ENCODE results near the gene CD3E. TPM values are rescaled to one million over a fixed set of nuclear protein-coding genes. Genes with fewer than 3 reads are reported as not detected.

Gene CD3E
- total RNA-seq, 1 experiment from 2014 or later, result not detected

- CTCF ChIA-PET, result interaction anchor here (0.6 kb wide), 1 partner anchor 44 kb away, joined by 3 read pairs; no protein-coding TSS in a partner anchor
- POLR2A ChIA-PET, result interaction anchor here (0.7 to 0.9 kb wide), 3 partner anchors 11 to 19 kb away, joined by 3 to 4 read pairs (median 3); no protein-coding TSS in a partner anchor
- BruUV-seq (replicated peaks), result no TSS peak
- H3K4me1 Mint-ChIP-seq (ENCODE audit: insufficient read depth, unreplicated experiment), result no peaks in the 10 kb centered on the region
- H3K4me3 Mint-ChIP-seq (ENCODE audit: unreplicated experiment), result no peak overlapping the region
- H3K27me3 Mint-ChIP-seq (ENCODE audit: insufficient read depth, unreplicated experiment), result peaks cover 20% of the 10 kb centered on the region
- no peaks in the 10 kb centered on the region for H3K9me3 Mint-ChIP-seq (ENCODE audit: unreplicated experiment)
- no peak for DNase-seq (ENCODE audit: unreplicated experiment)
- H3K27ac Mint-ChIP-seq (ENCODE audit: low read depth, unreplicated experiment), result no peak overlapping the region
- no peaks in the 10 kb centered on the region for H3K36me3 Mint-ChIP-seq (ENCODE audit: insufficient read depth, unreplicated experiment)
- TF ChIP-seq, protein P1, sequence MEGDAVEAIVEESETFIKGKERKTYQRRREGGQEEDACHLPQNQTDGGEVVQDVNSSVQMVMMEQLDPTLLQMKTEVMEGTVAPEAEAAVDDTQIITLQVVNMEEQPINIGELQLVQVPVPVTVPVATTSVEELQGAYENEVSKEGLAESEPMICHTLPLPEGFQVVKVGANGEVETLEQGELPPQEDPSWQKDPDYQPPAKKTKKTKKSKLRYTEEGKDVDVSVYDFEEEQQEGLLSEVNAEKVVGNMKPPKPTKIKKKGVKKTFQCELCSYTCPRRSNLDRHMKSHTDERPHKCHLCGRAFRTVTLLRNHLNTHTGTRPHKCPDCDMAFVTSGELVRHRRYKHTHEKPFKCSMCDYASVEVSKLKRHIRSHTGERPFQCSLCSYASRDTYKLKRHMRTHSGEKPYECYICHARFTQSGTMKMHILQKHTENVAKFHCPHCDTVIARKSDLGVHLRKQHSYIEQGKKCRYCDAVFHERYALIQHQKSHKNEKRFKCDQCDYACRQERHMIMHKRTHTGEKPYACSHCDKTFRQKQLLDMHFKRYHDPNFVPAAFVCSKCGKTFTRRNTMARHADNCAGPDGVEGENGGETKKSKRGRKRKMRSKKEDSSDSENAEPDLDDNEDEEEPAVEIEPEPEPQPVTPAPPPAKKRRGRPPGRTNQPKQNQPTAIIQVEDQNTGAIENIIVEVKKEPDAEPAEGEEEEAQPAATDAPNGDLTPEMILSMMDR (IDR thresholded peaks at IDR 0.05; ENCODE audit: unreplicated experiment), result no peak
- intact Hi-C loops (cut with micrococcal nuclease), result no loop called here
Observed at GRCh38 chr11:118328745-118329144, 24.2 kb downstream of the CD3E start.

GRCh38 chr11:118334745-118335144 is 30.2 kb downstream of the CD3E start:
- ChIA-PET POLR2A (interaction anchor here (0.7 kb wide), 1 partner anchor 195 kb away, joined by 3 read pairs; no protein-coding TSS in a partner anchor), CTCF (no interaction called here)
- no peaks in the 10 kb centered on the region for H3K36me3 Mint-ChIP-seq (ENCODE audit: insufficient read depth, unreplicated experiment)
- BruUV-seq (replicated peaks), result no TSS peak
- H3K27ac Mint-ChIP-seq (ENCODE audit: low read depth, unreplicated experiment), result no peak overlapping the region
- no peak overlapping the region for H3K4me3 Mint-ChIP-seq (ENCODE audit: unreplicated experiment)
- no peaks in the 10 kb centered on the region for H3K9me3 Mint-ChIP-seq (ENCODE audit: unreplicated experiment)
- no peaks in the 10 kb centered on the region for H3K27me3 Mint-ChIP-seq (ENCODE audit: insufficient read depth, unreplicated experiment)
- intact Hi-C loops (cut with micrococcal nuclease), result no loop called here
- DNase-seq (ENCODE audit: unreplicated experiment), result no peak
- TF ChIP-seq, protein P1 (IDR thresholded peaks at IDR 0.05; ENCODE audit: unreplicated experiment), result no peak
- H3K4me1 Mint-ChIP-seq (ENCODE audit: insufficient read depth, unreplicated experiment), result no peaks in the 10 kb centered on the region

DNA sequence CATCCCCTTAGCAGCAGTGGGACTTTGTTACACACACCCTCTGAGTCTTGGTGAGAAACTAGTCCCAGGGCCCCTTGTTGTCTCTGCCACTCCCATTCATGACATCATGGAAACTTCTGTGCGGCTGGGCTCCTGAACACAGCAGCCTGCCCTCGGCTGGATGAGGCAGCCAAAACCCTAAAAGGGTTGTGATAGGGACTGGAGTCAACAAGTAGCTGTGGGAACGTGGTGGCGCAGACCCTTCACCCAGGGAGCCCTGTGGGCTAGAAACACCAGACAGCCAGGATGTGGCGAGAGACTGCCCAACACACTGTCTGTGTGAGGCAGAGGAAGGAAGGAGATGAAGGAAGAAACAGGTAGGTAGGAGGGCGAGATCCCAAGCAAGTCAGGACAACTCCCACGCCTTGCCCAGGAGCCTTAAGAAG is 34.1 kb downstream of the CD3E start:
- Mint-ChIP-seq H3K36me3 (ENCODE audit: insufficient read depth, unreplicated experiment) (no peaks in the 10 kb centered on the region), H3K4me1 (ENCODE audit: insufficient read depth, unreplicated experiment) (no peaks in the 10 kb centered on the region), H3K4me3 (ENCODE audit: unreplicated experiment) (no peak overlapping the region), H3K9me3 (ENCODE audit: unreplicated experiment) (no peaks in the 10 kb centered on the region), H3K27me3 (ENCODE audit: insufficient read depth, unreplicated experiment) (no peaks in the 10 kb centered on the region), H3K27ac (ENCODE audit: low read depth, unreplicated experiment) (no peak overlapping the region)
- ChIA-PET CTCF (no interaction called here), POLR2A (interaction anchor here (1.3 kb wide), 1 partner anchor 38 kb away, joined by 5 read pairs; no protein-coding TSS in a partner anchor)
- no TSS peak for BruUV-seq (replicated peaks)
- TF ChIP-seq, protein P1 (IDR thresholded peaks at IDR 0.05; ENCODE audit: unreplicated experiment), result no peak
- DNase-seq (ENCODE audit: unreplicated experiment), result no peak
- intact Hi-C loops (cut with micrococcal nuclease), result no loop called here

GRCh38 chr11:118339281-118339961 is 34.9 kb downstream of the CD3E start:
- Mint-ChIP-seq H3K27me3 (ENCODE audit: insufficient read depth, unreplicated experiment) (peaks cover under 1% of the 10 kb centered on the region), H3K4me1 (ENCODE audit: insufficient read depth, unreplicated experiment) (no peaks in the 10 kb centered on the region), H3K27ac (ENCODE audit: low read depth, unreplicated experiment) (no peak overlapping the region), H3K9me3 (ENCODE audit: unreplicated experiment) (no peaks in the 10 kb centered on the region), H3K36me3 (ENCODE audit: insufficient read depth, unreplicated experiment) (no peaks in the 10 kb centered on the region), H3K4me3 (ENCODE audit: unreplicated experiment) (no peak overlapping the region)
- TF ChIP-seq, protein P1 (IDR thresholded peaks at IDR 0.05; ENCODE audit: unreplicated experiment), result no peak
- CTCF ChIA-PET, result interaction anchor here (0.6 to 1.3 kb wide), 3 partner anchors 9 to 141 kb away, joined by 3 to 4 read pairs (median 3); no protein-coding TSS in a partner anchor
- intact Hi-C loops (cut with micrococcal nuclease), result no loop called here
- no peak for DNase-seq (ENCODE audit: unreplicated experiment)
- POLR2A ChIA-PET, result interaction anchor here (0.5 to 1.3 kb wide), 4 partner anchors 10 to 1504 kb away, joined by 3 to 5 read pairs (median 4); no protein-coding TSS in a partner anchor
- no TSS peak for BruUV-seq (replicated peaks)
